ENCODE results near the gene ABHD12B.
"Not testable (repeated sequence)": the region's sequence is repeated elsewhere in the genome, so short reads cannot be mapped to it uniquely, and the experiment has no call there.

ABHD12B gene

DNA sequence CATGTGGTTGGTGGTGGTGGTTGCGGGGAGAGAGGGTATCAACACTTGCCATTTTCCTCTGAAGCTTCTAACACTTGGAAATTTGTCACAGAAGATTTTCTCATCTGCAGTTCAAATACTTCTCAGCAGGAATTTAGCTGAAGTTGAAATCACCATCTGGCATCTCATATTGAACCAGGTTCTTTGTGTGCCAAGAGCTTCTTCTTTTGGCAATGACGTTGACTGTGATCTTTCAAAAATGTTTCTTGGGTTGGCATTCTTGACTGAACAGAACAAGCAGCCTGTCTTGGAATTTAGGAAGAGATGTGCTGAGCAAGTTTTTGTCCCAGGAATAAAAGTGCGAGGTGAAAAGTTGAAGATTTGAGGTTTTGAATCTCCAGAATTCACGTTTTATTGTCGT, 32.2 kb upstream of the ABHD12B start:
- DNase-seq = peak; percentile 25

DNA sequence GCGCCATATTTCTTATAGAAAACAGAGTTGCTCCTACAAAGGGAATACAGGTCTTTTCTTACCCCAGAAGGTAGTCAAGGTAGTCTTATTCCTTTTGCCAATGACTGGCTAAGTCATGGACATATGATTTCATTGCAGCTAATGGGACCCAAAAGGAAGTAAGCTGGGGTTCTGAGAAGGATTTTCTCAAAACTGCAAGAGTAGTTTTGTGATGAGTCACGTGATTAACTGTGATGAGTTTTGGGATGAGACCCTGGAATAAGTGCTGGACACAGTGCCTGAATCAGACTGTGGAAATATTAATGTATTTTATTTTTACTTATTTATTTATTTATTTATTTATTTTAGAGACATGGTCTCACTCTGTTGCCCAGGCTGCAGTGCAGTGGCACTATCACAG, 27.5 kb upstream of the ABHD12B start:
- no peak for DNase-seq

DNA sequence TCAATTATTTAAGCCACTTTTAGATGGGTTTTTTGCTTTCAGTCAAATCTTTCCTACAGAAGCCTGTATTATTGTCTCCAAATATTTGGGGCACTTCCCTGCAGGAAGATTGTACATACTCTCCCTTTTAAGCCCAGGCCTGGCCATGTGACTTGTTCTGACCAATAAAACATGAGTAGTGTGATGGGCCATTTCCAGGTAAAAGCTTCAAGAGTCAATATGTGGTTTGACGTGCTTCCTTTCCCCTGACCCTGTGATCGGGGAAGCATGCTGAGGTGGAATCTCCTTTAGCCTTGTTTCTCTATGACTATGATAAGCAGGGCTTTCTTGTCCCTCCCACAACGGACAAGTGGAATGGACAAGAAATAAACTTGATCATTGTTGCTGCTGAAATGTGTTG, 26.7 kb upstream of the ABHD12B start:
- no peak for DNase-seq

DNA sequence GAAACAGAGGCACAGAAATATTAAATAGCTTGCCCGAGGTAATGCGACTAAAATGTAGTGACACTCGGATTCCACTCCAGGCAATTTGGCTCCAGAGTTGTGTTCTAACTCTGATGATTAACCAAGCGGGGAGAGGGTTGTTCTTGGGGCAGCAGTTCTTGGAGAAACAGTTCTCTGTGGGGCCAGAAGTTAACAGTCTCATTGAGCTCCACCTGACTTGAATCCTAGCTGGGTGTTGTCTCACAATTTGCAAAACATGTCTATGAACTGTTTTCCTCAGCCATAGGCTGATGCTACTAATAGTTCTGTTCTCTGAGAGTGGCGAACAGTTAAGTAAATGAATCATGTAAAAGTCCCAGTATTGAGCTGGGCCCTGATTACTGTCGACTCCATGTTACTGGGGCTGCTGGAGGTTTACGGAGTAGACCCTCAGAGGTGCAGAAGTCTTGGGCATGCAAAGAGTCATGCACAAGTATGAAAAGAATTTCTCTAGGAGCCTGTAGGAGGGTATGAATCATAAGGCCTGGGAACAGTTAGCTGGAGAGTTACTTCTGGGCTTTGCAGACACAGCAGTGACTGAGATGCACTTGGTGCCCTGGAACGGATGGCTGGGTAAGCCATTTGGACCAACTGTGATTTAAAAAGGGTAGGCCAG, 25.5 kb upstream of the ABHD12B start:
- no peak for DNase-seq

DNA sequence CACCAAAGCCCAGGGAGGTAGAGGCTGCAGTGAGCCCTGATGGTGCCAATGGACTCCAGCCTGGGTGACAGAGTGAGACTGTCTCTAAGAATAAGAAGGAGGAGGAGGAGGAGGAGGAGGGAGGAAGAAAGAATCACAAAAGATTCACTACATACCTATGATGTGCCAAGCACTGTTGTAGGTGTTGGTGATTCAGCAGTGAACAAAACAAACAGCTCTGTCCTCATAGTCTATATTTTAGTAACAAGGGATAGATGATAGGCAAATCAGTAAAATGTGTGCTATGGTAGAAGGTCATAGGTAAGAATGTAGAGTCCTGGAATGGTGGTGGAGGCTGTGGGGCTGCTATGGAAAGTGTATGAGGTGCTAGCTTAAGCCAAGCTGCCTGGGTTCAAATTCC, 18.0 kb upstream of the ABHD12B start:
- no peak for DNase-seq

DNA sequence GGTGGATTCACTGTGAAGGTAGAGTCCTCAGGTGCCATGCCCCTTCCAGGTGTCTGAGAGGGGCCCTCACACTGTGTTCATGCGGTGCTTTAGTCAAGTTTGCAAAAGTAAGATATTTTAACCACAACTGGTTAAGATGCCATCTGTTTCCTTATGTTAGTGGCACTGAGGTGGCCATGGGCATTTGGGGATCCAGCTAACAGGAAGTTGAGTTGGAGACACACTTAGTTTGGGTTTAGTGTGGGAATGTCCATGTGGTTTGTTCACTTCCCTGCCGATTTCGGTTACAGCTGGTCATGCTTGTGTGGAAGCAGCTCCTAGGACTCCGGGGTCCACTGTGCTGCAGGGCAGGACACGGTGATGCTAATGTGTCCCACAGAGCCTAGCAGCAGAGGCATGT, 17.3 kb upstream of the ABHD12B start:
- DNase-seq = no peak

DNA sequence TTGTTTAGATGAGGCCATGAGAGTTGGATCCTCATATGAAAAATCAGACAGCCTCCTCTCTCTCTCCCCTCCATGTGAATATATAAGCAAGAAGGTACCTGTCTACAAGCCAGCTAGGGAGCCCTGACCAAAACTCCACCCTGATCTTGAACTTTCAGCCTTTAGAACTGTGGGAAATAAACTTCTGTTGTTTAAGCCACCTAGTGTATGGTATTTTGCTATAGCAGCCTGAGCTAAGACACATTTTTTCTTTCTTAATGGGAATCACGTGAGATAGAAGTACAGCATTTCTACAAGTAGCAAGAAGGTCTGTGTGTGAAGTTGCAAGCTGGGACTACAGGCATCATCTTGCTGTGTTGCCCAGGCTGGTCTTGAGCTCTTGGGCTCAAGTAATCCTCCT, 16.3 kb upstream of the ABHD12B start:
- DNase-seq = no peak

DNA sequence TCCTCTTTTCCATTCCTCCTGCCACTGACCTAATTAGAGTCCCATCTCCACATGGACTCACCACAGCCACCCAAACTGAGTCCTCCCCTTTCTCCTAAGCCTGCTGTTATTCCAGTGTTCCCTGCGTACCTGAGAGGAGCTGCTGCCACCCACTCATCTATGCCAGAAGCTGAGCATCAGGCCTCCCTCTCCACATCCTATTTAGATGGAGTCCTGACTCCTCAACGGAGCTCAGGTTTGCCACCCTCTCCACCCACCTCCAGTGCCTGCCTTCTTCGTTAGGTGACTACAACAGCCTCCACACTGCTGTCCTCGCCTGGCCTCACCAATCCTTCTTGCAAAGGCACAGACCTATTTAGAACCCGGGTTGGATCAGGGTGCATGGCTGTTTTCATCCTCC, 15.2 kb upstream of the ABHD12B start:
- no peak for DNase-seq

DNA sequence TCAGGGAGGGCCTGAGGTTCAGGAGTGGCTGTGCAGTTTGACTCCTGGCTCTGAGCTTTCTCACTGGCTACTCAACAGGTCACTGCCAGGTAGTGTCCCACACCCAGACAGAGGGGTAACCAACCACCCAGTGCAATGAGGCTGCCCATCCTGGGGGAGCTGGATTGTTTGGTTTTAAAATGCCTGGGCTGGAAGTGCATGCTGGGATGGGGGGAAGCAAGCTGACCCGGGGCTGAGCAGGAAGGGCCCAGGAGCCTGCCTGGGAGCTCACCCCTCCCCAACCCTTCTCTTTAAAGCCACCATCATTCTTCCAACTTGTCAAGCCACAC, 12.6 kb upstream of the ABHD12B start:
- DNase-seq = no peak

DNA sequence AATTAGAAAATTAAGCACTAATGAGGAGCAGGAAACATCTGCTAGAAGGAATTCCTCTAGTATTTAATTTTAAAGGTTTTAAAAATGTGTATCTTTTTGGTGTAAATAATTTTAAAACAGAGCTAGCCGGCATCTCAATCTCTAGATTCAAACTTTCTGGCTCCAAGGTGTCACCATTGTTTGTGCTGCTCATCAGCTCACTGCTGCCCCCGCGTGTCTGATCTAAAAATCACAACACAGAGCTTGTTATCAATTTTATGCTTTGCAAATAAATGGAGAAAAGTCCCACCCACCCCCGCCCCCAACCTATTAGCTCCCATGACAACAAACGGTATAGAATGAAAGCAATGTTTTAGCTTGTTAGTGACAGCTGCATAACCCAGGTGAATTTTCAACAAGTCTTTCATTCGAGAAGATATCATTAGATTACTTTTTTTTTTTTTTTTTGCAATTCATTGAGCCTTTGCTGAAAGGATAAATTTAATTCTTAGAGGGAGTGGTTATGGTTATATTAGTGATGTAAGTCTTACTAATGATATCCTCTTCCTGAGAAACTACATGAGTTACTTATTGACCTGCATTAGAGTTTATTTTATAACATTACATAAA, 11.3 kb upstream of the ABHD12B start:
- DNase-seq = peak; percentile 79

DNA sequence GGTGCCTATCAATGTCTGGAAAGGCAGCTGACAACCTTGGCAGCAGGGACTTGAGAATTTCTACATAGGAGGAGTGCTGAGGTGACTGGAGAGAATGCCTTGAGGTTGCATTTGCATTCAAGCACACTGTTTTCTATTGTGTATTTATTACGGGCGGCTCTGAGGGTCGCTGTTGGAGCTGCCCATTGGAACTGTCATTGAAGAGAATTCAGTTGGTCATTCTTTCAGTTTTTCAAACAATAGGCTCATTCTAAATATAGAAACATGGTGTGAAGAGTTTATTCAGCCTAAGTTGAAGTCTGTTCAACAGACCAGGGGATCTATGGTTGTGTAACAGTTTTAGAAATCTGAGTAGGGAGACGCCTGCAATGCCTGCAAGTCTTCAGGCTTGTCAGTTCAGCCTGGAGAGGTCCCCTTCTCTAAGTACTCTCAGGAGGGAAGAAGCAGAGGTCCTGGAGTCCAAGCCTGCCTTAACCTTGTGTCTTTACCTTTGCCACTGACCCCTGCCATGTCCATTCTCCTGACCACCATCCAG, 9.8 kb upstream of the ABHD12B start:
- no peak for DNase-seq

DNA sequence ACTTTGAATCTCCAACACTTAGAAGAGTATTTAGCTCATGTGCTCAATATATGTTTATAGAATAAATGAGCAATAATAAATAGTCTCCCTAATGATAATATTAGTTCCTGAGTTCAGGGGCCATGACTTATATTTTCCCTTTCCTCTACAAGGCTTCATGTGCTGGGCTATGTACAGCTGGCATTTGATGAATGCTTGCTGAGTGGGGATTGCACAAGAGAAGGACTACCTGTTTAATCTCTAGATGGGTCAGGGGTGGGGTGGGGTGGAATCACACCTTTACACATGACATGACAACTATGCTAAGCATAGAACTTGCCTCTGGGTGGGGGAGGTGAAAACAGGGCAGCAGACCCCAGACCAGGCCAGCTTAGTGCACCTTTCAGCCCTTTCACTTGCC, 7.6 kb upstream of the ABHD12B start:
- DNase-seq = no peak

DNA sequence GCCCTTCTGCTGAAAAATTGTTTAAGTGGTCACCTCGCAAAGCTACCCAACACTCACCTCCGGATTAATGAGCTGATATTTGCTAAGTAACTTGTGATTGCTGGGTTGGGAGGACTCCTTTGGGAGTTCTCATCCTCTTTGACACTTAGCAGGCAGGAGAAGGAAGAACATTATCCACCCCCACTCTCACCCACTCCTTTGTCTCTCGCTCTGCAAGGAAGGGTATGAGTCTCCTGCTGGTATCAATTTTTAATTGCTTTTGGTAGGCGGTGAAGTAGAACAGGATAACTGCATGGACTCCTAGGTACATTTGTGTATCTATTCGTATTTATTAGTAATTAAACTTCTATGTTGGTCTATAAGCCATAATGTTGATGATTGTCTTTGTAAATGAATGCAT, 6.9 kb upstream of the ABHD12B start:
- DNase-seq = no peak

DNA sequence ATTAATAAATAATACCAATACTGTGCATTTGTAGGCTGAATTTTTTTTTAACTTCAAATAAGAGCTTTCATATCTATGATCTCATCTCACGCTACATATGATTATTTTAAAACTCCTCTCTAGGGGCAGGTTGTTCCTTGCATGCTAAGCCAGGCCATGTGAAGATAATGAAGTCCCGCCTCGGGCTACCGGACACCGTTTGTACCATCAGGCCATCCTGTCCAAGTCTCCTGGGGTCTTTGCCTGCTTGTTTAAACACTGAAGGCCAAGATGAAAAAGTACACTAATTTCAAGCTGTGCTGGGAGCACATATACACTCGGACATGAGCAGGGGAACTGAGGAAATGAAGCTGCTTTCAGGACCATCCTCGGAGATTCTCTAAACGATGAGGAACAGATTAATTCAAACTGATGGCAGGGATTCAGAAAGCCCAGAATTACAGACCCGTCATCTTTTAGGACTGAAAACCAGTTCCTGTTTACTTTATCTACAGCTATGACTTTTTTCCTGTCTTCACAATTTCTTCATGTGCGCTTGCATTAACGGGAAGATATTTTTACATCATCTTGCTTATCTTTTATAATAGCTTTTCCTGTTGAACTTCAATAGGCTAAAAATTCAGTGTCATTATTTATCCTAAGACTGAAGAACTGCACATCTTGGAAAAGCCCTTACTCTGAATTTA, 6.3 kb upstream of the ABHD12B start:
- no peak for DNase-seq

DNA sequence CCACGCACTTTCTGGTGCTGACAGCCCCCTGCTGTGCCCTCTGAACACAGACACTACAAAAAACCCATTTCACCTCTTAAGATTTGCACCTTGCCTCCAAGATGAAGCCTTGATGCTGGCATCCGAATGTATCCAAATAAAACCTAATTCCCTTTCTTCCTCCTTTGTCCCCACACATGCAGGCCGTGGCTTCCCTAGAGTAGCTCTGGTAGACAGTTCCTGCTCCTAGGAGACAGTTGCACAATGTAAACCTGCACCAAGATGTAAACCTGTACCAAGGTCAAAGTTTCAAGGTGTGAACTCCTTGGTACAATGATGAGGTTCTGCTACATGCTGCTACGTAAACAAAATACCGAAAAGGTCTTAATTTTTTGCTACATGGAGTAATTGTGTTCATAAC, 625 bp upstream of the ABHD12B start:
- DNase-seq = no peak

DNA sequence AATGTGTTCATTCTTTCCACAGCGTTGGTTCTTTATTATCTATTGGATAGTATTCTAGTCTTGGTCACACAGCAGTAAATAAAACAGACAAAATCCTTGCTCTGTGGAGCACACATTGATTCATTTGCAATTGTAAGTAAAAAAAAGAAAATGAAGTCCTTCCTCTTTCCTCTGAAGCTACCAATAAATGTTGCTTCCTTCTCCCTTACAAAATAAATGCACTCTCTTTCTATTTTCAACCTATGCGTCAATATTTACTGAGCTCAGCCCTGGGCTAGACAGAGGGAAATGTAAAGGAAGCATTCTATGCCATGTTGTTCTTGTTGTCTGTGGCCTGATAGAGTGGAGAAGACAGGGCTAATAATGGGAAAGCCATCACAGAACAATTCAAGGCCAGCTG, 2.9 kb downstream of the ABHD12B start:
- no peak for DNase-seq

DNA sequence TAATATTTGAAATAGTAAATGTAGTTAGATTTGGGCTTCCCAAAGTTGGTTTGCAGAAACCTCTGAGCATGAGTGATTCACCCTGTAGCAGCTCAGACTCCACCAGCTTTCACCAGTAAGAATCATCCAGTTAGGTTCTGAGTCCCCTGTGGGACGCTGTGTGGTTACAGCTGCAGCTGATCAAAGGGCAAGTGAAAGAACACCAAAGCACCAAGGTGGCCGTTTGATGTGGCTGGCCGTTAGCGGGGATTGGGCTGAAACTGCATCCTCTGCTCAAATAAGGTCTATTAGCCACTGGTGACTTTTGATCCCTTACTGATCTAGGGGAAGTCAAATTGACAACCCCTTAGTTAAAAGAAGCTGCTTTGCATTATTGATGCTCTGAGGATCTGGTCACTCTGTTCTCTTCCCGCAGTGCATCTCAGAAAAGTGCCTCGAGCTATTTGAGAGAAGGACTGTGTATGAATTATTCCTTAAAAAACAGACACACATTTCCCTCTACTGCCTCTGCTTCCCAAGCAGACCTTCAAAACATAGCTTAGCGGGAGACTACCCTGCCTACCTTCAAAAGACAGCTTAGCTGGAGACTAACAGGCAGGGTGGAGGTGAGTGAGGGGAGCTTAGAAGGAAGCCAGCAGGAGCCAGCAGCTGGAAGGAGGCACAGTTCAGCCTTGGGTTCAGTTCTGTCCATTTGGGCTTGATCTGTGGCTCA, 3.7 kb downstream of the ABHD12B start:
- no peak for DNase-seq

DNA sequence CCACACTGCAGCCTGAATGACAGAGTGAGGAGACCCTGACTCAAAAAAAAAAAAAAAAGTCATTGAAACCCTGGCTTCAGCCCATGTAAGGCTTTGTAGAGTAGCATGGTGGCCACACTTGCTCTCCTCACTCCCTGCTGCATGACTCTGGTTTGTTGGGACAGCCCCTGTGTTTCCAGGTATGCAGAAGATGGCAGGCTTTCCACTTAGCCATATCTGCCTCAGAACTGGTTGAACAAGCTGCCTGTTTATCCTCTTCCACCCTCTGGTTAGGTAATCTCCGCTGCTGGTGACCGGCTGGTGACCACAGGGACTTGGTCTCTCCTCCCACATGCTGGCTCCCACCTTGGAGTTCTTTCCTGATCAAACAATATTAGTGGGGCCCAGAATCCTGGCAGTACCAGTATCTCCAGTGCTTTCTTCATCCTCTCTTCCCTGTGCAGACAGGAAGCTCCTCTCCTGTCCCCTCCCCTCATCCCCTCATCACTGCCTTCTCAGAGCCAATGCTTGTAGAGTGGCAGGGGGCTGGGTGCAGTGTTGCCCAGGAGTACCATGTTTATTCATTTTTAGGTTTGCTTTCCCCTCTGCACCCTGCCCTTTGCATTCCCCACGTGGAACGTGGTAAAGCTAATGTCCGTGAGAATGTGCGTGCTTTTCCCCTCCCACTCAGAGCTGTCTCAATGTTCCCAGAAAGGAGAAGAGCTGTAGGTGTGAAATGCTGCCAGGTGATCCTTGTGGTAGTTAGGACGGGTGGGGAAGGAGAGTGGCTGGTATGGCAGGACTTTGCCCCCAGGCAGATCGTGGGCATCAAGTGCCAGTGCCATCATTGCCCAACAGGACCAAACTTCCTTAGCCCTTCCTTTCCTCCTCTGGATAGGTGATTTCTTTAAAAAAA, 11.3 kb downstream of the ABHD12B start:
- no peak for DNase-seq

DNA sequence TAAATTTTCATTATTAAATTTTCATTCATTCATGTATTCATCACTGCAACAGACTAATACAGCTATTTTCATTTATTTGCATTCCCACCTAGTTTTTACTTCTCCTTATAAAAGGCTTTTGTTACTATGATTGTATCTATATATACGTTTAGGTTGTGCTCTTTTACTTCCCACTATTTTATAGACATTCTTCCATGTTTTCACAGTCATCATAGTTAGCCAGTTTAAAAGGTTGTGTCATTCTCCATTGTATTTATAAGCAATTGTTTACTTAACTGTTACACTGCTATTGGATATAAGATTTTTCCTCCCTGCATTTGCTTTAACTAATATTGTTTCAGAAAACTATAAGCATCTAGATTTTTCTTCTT, 12.0 kb downstream of the ABHD12B start:
- no peak for DNase-seq

DNA sequence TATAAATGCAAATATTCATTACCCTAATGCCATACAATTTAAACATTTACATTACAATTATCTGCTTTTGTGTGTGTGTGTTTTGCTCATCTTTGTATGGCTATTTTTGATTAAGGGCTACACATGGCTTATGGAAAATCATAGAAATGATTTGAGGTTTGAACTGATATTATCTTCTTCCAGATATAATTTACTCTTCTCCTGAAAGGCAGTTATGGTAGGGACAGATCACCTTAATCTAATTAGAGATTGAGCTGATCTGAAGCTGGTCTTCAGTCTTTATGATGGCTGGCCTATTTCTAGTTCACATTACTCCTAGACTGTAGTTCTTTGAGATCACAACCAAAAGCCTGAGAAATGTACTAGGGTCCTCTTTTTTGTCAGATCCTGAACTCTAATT, 15.6 kb downstream of the ABHD12B start:
- DNase-seq = no peak

DNA sequence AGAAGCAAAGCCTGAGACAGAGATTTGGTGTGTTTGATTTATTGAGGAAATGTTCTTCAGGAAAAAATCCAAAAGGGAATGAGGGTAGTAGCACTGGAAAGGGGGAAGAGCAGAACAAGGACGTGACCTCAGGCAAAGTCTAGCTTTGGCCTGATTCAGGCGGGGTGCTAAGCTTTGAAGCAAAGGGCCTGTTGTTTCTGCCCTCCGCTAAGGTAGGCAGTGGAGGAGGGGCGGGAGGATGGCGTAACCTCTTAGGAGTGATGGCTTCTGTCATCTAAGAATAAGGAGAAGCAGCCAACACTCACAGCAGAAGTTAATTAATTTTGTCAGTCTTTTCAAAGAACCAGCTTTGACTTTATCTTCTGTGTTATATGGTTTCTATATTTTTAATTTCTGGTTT, 20.4 kb downstream of the ABHD12B start:
- DNase-seq = no peak

DNA sequence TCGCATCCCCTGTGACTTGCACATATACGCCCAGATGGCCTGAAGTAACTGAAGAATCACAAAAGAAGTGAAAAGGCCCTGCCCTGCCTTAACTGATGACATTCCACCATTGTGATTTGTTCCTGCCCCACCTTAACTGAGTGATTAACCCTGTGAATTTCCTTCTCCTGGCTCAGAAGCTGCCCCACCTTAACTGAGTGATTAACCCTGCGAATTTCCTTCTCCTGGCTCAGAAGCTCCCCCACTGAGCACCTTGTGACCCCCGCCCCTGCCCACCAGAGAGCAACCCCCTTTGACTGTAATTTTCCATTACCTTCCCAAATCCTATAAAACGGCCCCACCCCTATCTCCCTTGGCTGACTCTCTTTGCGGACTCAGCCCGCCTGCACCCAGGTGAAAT, 24.6 kb downstream of the ABHD12B start:
- DNase-seq = not testable (repeated sequence)

DNA sequence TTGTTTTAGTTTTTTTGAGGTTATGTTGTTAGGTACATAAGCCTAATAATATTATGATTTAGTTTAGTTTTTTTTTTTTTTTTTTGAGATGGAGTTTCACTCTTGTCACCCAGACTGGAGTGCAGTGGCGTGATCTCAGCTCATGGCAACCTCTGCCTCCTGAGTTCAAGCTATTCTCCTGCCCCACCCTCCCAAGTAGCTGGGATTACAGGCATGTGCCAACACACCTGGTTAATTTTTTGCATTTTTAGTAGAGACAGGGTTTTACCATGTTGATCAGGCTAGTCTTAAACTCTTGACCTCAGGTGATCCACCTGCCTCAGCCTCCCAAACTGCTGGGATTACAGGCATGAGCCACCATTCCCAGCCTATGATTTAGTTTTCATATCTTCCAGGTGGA, 25.2 kb downstream of the ABHD12B start:
- DNase-seq = not testable (repeated sequence)
